Epithelial cell of proximal tubule (primary cell): ENCODE results near the gene GNAZ. TPM values are rescaled to one million over a fixed set of nuclear protein-coding genes. Genes with fewer than 3 reads are reported as not detected.
A peak's percentile ranks its signal among the peaks of the same experiment; 100 is the strongest.

Experiments
- DNase-seq: peaks from one replicate; pipeline ENCODE4 v3.0.0-alpha.2; 2011; ENCODE audit warnings: low read depth
- H3K4me3 ChIP-seq: 2 replicates; pipeline ENCODE4 v1.5.1; 2011; ENCODE audit warnings: low read depth, mild to moderate bottlenecking, low read length
- total RNA-seq: library from RNA; depleted of rRNA; stranded (reverse); fragments of >200 nt; gene quantifications from 2 replicates; pipeline ENCODE4 v1.2.3, GENCODE V29; 2015
- TF ChIP-seq, protein P1 (sequence below): conservative IDR thresholded peaks from 2 replicates; pipeline ENCODE4 v1.5.1; 2012; ENCODE audit warnings: low read depth, mild to moderate bottlenecking, low read length

Gene GNAZ
- total RNA-seq, 1 donor from 2014 or later = 10.3 TPM

DNA sequence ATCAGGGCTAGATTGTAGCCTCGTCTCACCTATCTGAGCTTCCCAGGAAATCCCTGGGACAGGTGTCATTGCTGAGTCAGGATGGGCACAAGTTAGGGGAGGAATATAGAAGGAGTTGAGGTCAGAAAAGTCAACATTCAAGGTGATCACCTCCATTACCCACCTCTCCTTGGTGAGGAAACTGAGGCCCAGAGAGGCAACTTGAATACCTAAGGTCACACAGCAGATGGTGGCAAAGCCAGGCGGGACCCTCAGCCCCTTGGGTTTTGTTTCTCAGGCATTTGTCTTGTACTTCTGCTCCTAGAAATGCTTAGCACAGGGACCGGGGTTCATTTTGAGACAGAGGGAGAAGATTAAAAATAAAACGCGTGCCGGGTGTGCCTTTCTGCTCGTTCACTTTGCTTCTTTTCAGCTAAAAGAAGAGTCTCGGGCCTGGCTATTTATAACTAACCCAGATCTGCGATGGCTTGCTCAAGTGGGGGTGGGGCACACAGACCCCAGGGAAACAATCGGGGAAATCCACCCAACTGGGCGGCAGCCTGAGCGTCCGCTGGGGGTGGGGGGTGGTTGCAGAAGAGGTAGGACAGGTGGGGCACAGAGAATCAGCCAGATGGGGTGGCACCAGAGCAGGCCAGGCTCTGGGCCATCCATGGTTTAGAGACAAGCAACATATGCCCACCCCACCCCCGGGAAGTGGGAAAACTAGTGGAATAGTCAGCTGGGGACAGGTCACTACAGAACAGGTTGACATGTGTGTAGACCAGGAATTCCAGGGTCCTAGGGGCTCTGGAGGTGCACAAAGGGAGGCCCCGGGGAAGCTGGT lies 3.9 kb upstream of the GNAZ start:
- DNase-seq = no peak
- TF ChIP-seq, protein P1, sequence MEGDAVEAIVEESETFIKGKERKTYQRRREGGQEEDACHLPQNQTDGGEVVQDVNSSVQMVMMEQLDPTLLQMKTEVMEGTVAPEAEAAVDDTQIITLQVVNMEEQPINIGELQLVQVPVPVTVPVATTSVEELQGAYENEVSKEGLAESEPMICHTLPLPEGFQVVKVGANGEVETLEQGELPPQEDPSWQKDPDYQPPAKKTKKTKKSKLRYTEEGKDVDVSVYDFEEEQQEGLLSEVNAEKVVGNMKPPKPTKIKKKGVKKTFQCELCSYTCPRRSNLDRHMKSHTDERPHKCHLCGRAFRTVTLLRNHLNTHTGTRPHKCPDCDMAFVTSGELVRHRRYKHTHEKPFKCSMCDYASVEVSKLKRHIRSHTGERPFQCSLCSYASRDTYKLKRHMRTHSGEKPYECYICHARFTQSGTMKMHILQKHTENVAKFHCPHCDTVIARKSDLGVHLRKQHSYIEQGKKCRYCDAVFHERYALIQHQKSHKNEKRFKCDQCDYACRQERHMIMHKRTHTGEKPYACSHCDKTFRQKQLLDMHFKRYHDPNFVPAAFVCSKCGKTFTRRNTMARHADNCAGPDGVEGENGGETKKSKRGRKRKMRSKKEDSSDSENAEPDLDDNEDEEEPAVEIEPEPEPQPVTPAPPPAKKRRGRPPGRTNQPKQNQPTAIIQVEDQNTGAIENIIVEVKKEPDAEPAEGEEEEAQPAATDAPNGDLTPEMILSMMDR = no peak
- H3K4me3 ChIP-seq = no peak overlapping the region

- H3K4me3 ChIP-seq = no peak overlapping the region
- DNase-seq = no peak
- TF ChIP-seq, protein P1 = no peak
Measured at GRCh38 chr22:23067023-23067650, 3.2 kb upstream of the GNAZ start.

DNA sequence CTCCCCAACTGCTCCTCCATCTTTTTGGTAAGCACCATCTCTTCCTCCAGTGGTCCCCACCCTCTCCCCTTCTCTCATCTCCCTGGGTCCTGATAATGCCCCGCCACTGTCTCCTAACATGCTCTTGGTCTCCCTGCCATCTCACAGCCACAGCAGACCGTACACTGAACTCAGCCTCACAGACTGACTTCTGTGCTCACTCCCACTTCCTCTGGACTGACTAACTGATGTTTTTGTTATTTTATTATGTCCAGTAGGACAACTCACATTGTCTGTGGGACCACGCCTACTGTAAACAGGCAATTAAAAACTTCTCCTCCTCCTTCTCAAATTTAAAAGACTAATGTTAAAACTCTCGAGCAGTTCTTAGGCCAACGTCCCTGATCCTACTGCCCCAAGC lies 2.6 kb upstream of the GNAZ start:
- no peak overlapping the region for H3K4me3 ChIP-seq
- TF ChIP-seq, protein P1 = no peak
- DNase-seq = no peak

DNA sequence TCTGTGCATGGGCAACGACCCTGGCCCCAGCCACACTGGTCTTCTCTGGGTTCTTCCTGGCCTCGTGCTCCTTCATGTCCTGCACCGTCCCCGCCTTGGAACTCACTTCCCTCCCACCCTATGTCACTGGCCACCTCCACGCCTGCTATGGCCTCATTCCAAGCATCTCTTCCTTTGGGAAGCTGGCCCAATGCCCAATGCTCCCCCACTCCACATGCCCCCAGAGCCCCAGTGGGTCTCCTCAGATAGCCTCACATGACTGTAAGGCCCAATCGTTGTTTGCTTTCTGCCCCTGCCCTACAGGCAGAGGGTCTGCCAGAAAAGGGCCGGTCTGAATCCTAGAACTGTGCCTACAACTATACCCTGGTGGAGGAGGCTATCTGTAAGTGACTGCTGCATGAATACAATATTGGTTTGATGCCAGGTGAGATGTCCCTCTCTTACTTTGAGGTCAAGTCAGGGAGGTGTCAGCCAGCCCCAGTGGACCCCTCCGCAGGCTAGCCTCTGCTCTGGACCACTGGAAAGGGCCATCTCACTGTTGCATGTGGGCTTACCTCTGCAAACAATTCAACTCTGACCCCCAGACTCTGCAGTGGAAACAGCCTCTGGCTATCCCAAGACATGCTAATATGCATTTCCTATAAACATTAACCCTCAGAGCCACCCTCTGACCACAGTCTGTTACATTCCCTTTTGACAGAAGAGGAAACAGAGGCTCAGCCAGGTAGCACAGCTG lies 2.1 kb upstream of the GNAZ start:
- TF ChIP-seq, protein P1 = no peak
- no peak overlapping the region for H3K4me3 ChIP-seq
- no peak for DNase-seq

GRCh38 chr22:23068832-23069385 lies 1.4 kb upstream of the GNAZ start:
- DNase-seq = no peak
- TF ChIP-seq, protein P1 = no peak
- H3K4me3 ChIP-seq = no peak overlapping the region

GRCh38 chr22:23069502-23070357 lies 589 bp upstream of the GNAZ start:
- TF ChIP-seq, protein P1 = no peak
- no peak for DNase-seq
- peak overlapping the region; percentile 62 for H3K4me3 ChIP-seq
